Right lobe of liver (tissue), 4 donors: Measurements from ENCODE around the gene TIMP1.

Experiments
- CTCF ChIP-seq, 4 donors: fragments of 200-600 bp in 3 of 4; fragments of 450-650 bp in 1 of 4; IDR thresholded peaks; one replicate each; pipeline versions ENCODE4 v1.5.1 to v1.8.0; 2016 to 2022; ENCODE audit warnings: antibody characterized with exemption in 4 of 4, mild to moderate bottlenecking in 2 of 4
- POLR2A ChIP-seq: fragments of 450-650 bp; IDR thresholded peaks from one replicate; pipeline ENCODE4 v1.6.1; 2017; ENCODE audit warnings: antibody characterized with exemption, mild to moderate bottlenecking
- donor health status: DM: no; HTN: no; CAD: no.
- donor health status: DM: no; HTN: no; CAD: no.
- donor health status: DM: no; HTN: yes; CAD: no.

DNA sequence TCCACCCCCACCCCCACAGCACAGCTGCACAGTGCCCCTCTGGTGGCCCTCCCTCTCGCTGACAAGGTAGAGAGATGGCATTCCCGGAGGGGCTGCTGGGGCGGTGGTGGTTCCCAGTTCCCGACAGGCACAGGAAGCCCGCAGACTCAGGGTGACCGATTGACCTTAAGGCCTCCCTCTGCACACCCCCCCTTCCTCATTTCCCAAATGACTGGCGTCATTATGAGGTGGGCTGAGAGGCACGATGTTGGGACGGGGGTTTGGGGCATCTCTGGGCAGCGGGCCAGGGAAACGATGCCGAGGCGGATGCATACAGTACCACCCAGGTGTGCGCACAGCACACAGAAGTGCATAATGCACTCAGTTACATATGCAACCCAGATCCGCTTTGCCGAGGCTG, 3.5 kb upstream of the TIMP1 start:
- TF ChIP-seq POLR2A (no peak), CTCF (IDR thresholded peaks at IDR 0.05) (no peak)
